ENCODE results near the gene GJB5.

DNA sequence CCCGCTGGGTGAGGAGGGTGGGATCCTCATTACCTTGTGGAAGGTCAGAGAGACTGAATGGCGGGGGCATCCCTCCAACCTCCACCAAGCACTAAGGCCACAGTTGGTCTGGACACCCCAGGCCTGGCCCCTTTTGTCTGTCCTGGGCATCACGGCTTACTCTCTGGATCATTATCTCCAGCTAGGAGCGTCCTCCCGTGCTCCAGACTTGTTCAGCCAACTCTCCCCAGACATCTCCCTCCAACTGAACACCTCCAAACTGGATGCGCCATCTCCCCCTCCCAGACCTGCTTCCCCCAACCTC is 7.3 kb upstream of the GJB5 start:
- TF ChIP-seq POLR2A (IDR thresholded peaks at IDR 0.05; ENCODE audit: low read length) (no peak), GATA1 (IDR thresholded peaks at IDR 0.05; ENCODE audit: low read depth, low read length) (no peak)

Measured in erythroblast (primary cell).